Colonic mucosa (tissue), 4 donors: Measurements from ENCODE around the gene C7orf33. TPM values are rescaled to one million over a fixed set of nuclear protein-coding genes. Genes with fewer than 3 reads are reported as not detected.

ENCODE experiments used
- DNase-seq: peaks from one replicate; pipeline ENCODE4 v3.0.0-alpha.2; 2020
- H3K27ac ChIP-seq: fragments of 200-600 bp; one replicate; pipeline ENCODE4 v1.8.0; 2021
- H3K27me3 ChIP-seq: fragments of 200-600 bp; one replicate; pipeline ENCODE4 v1.8.0; 2021
- H3K36me3 ChIP-seq: fragments of 200-600 bp; one replicate; pipeline ENCODE4 v1.8.0; 2021
- H3K4me1 ChIP-seq: fragments of 200-600 bp; one replicate; pipeline ENCODE4 v1.8.0; 2021; ENCODE audit warnings: mild to moderate bottlenecking
- H3K4me3 ChIP-seq: fragments of 200-600 bp; one replicate; pipeline ENCODE4 v1.8.0; 2021
- H3K9ac ChIP-seq, 2 donors: one replicate each; pipeline ENCODE4 v1.7.0; 2013; ENCODE audit warnings: control low read depth in 2 of 2, low read depth in 2 of 2, low read length in 2 of 2
- H3K9me3 ChIP-seq: fragments of 200-600 bp; one replicate; pipeline ENCODE4 v1.8.0; 2021
- intact Hi-C: fragments of 100-400 bp; cut with DNase I; formaldehyde crosslinking; loops from one replicate; pipeline ENCODE4 v1.14.1; 2022
- total RNA-seq, 2 donors: library from RNA; stranded (reverse); fragmentation: NEBNext Ultra II Directional in 1 of 2; extraction: Animal tissue kit (Norgen Biotek cat#: 25700) in 1 of 2; gene quantifications; one replicate each; pipeline ENCODE4 v1.2.1, GENCODE V29; 2021
- TF ChIP-seq, protein P1 (sequence below): fragments of 200-600 bp; IDR thresholded peaks from one replicate; pipeline ENCODE4 v1.8.0; 2022; ENCODE audit warnings: antibody characterized with exemption, mild to moderate bottlenecking
- donor health status: healthy.
- donor health status: DM: no; HTN: no; CAD: no.
- donor health status: DM: no; HTN: no; CAD: no.

C7orf33 gene
- total RNA-seq, 2 donors from 2014 or later: not detected

- H3K4me3 ChIP-seq: no peak overlapping the region
- H3K9ac ChIP-seq: no peak overlapping the region
- no peak overlapping the region for H3K27ac ChIP-seq
- intact Hi-C loops: no loop called here
- no peaks in the 10 kb centered on the region for H3K4me1 ChIP-seq
- no peak for DNase-seq
- no peaks in the 10 kb centered on the region for H3K27me3 ChIP-seq
- TF ChIP-seq, protein P1, sequence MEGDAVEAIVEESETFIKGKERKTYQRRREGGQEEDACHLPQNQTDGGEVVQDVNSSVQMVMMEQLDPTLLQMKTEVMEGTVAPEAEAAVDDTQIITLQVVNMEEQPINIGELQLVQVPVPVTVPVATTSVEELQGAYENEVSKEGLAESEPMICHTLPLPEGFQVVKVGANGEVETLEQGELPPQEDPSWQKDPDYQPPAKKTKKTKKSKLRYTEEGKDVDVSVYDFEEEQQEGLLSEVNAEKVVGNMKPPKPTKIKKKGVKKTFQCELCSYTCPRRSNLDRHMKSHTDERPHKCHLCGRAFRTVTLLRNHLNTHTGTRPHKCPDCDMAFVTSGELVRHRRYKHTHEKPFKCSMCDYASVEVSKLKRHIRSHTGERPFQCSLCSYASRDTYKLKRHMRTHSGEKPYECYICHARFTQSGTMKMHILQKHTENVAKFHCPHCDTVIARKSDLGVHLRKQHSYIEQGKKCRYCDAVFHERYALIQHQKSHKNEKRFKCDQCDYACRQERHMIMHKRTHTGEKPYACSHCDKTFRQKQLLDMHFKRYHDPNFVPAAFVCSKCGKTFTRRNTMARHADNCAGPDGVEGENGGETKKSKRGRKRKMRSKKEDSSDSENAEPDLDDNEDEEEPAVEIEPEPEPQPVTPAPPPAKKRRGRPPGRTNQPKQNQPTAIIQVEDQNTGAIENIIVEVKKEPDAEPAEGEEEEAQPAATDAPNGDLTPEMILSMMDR: no peak
- H3K36me3 ChIP-seq: no peaks in the 10 kb centered on the region
- H3K9me3 ChIP-seq: no peaks in the 10 kb centered on the region
These were observed 18.6 kb downstream of the C7orf33 start for GRCh38 chr7:148609045-148609725.

- intact Hi-C loops: no loop called here
- H3K4me1 ChIP-seq: no peaks in the 10 kb centered on the region
- H3K36me3 ChIP-seq: no peaks in the 10 kb centered on the region
- H3K9me3 ChIP-seq: no peaks in the 10 kb centered on the region
- no peak overlapping the region for H3K27ac ChIP-seq
- H3K27me3 ChIP-seq: no peaks in the 10 kb centered on the region
- no peak overlapping the region for H3K4me3 ChIP-seq
- TF ChIP-seq, protein P1: no peak
- H3K9ac ChIP-seq: no peak overlapping the region
- no peak for DNase-seq
These were observed 21.1 kb downstream of the C7orf33 start for GRCh38 chr7:148611692-148612091.

- Histone ChIP-seq H3K9ac (no peak overlapping the region), H3K27ac (no peak overlapping the region), H3K4me3 (no peak overlapping the region), H3K4me1 (no peaks in the 10 kb centered on the region), H3K36me3 (no peaks in the 10 kb centered on the region), H3K9me3 (no peaks in the 10 kb centered on the region), H3K27me3 (no peaks in the 10 kb centered on the region)
- intact Hi-C loops: no loop called here
- DNase-seq: no peak
- TF ChIP-seq, protein P1: no peak
These were observed 24.6 kb downstream of the C7orf33 start for GRCh38 chr7:148615085-148615730.

- Histone ChIP-seq H3K27ac (no peak overlapping the region), H3K36me3 (no peaks in the 10 kb centered on the region), H3K9me3 (no peaks in the 10 kb centered on the region), H3K27me3 (no peaks in the 10 kb centered on the region), H3K4me1 (no peaks in the 10 kb centered on the region), H3K9ac (no peak overlapping the region), H3K4me3 (no peak overlapping the region)
- intact Hi-C loops: no loop called here
- TF ChIP-seq, protein P1: no peak
- no peak for DNase-seq
These were observed 30.3 kb downstream of the C7orf33 start for GRCh38 chr7:148620749-148621359.

DNA sequence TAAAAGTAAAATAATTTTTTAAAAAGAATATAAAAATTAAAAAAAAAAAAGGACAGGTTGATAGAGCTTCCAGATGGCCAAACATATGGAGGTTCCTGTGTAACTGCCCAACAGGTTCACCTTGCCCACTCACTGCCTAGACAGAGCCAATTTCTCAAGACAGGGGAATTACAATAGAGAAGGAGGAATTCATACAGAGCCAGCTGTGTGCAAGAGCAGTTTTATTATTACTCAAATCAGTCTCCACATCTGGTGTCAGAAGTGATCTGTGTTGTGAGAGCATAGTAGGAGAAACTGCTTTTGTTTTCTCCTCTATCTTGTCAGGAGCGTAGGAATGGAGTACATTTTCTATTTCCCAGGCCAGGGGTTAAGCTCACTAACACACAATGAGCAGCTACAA is 31.0 kb downstream of the C7orf33 start:
- Histone ChIP-seq H3K27me3 (no peaks in the 10 kb centered on the region), H3K4me1 (no peaks in the 10 kb centered on the region), H3K4me3 (no peak overlapping the region), H3K9me3 (no peaks in the 10 kb centered on the region), H3K9ac (no peak overlapping the region), H3K27ac (no peak overlapping the region), H3K36me3 (no peaks in the 10 kb centered on the region)
- TF ChIP-seq, protein P1: no peak
- intact Hi-C loops: no loop called here
- DNase-seq: no peak
